HepG2 (cell line): ENCODE measurements around the gene SAMD5. TPM values are rescaled to one million over a fixed set of nuclear protein-coding genes. Genes with fewer than 3 reads are reported as not detected.

ENCODE experiments used
- ATAC-seq: fragments of 200-7000 bp; cut with Tn5 transposase; 3 replicates; pipeline ENCODE4 v1.9.1; 2020; ENCODE audit warnings: mild to moderate bottlenecking, moderate library complexity
- BruUV-seq: library from RNA; stranded (reverse); fragments of 400-500 nt; replicated peaks from 2 replicates; lab custom pipeline; 2021; lab: Mats Ljungman, UMichigan
- CTCF ChIA-PET: fragments of 300-600 bp; formaldehyde crosslinking; extraction: SDS; loops from one replicate; lab custom pipeline; 2021; ENCODE audit warnings: low total read pairs, inconsistent platforms, low intra/inter-chr PET ratio; lab: Yijun Ruan, JAX
- POLR2A ChIA-PET: fragments of 350-600 bp; sonication (Branson Sonifier 250); formaldehyde crosslinking; loops from one replicate; lab custom pipeline; 2020; ENCODE audit warnings: antibody characterized with exemption, inconsistent platforms; lab: Yijun Ruan, JAX
- DNase-seq: peaks from one replicate; pipeline ENCODE4 v3.0.0-alpha.2; 2015; ENCODE audit warnings: low spot score
- FAIRE-seq: peaks from 3 replicates; lab custom pipeline; 2011; peaks lifted over from hg19 to GRCh38; lab: Jason Lieb, UNC
- H2AFZ ChIP-seq: one replicate; pipeline ENCODE4 v1.6.1; 2011; ENCODE audit warnings: low read length, inconsistent platforms
- H3K27ac ChIP-seq: fragments of 300-600 bp; 3 replicates; pipeline ENCODE4 v1.8.0; 2011; ENCODE audit warnings: mixed run types, mild to moderate bottlenecking, mixed read lengths, low read length, inconsistent platforms; ENCODE audit not compliant: insufficient read depth; ENCODE audit errors: extremely low read length
- H3K27me3 ChIP-seq, 2 experiments: fragments of 200-600 bp in 1 of 2; 2 replicates in 1 of 2; 3 replicates in 1 of 2; pipeline versions ENCODE4 v1.6.0 to v1.8.0; 2011; ENCODE audit warnings: low read length in 2 of 2, mild to moderate bottlenecking in 2 of 2, moderate library complexity in 2 of 2, inconsistent platforms in 1 of 2; ENCODE audit not compliant: insufficient read depth in 2 of 2, control insufficient read depth in 1 of 2
- H3K36me3 ChIP-seq, 2 experiments: fragments of 200-600 bp in 1 of 2; replicated peaks in 1 of 2; 2 replicates in 1 of 2; 3 replicates in 1 of 2; pipeline versions ENCODE4 v1.5.1 to v1.8.0; 2011; ENCODE audit warnings: low read length in 2 of 2, inconsistent platforms in 1 of 2; ENCODE audit not compliant: insufficient read depth in 2 of 2, control insufficient read depth in 1 of 2
- H3K4me1 ChIP-seq: 2 replicates; pipeline ENCODE4 v1.5.1; 2012; ENCODE audit warnings: low read length, inconsistent platforms; ENCODE audit not compliant: insufficient read depth
- H3K4me2 ChIP-seq: 2 replicates; pipeline ENCODE4 v1.6.0; 2011; ENCODE audit warnings: low read depth, low read length, inconsistent platforms
- H3K4me3 ChIP-seq, 3 experiments: fragments of 200-600 bp in 1 of 3; sonication (generic), shearing (Covaris generic) in 1 of 3; replicated peaks in 1 of 3; 2 replicates each; pipeline ENCODE4 v1.5.1; 2011 to 2016; ENCODE audit warnings: low read length in 3 of 3, inconsistent platforms in 2 of 3, low read depth in 2 of 3, mild to moderate bottlenecking in 2 of 3, control low read depth in 1 of 3, mixed read lengths in 1 of 3; ENCODE audit not compliant: insufficient read depth in 1 of 3
- H3K79me2 ChIP-seq: one replicate; pipeline ENCODE4 v1.6.1; 2011; ENCODE audit warnings: low read length, inconsistent platforms; ENCODE audit not compliant: insufficient read depth
- H3K9ac ChIP-seq: 2 replicates; pipeline ENCODE4 v1.6.0; 2011; ENCODE audit warnings: mild to moderate bottlenecking, low read depth, low read length, inconsistent platforms; ENCODE audit not compliant: insufficient read depth
- H3K9me3 ChIP-seq: 2 replicates; pipeline ENCODE4 v1.5.1; 2012; ENCODE audit warnings: mild to moderate bottlenecking, low read length
- H4K20me1 ChIP-seq: 2 replicates; pipeline ENCODE4 v1.6.0; 2011; ENCODE audit warnings: inconsistent platforms, mild to moderate bottlenecking, low read length, moderate library complexity; ENCODE audit not compliant: insufficient read depth
- DNMT1 ChIP-seq: sonication (generic); formaldehyde crosslinking; IDR thresholded peaks from 2 replicates; pipeline ENCODE4 v1.5.1; 2020; ENCODE audit warnings: mild to moderate bottlenecking, missing genetic modification reagents
- KMT2A ChIP-seq: sonication (generic); formaldehyde crosslinking; IDR thresholded peaks from 2 replicates; pipeline ENCODE4 v1.4.0; 2020; ENCODE audit warnings: missing genetic modification reagents
- RELA ChIP-seq: sonication (generic); formaldehyde crosslinking; IDR thresholded peaks from 2 replicates; pipeline ENCODE4 v1.4.0; 2020; ENCODE audit warnings: missing genetic modification reagents
- TSC22D2 ChIP-seq: sonication (generic); formaldehyde crosslinking; IDR thresholded peaks from 2 replicates; pipeline ENCODE4 v1.5.1; 2020; ENCODE audit warnings: missing genetic modification reagents, mild to moderate bottlenecking, borderline replicate concordance
- WGBS: methylation state at CpG from one replicate; pipeline ENCODE4 v1.1.6; 2017; ENCODE audit warnings: low lambda C conversion rate; 5-methylcytosine and 5-hydroxymethylcytosine counted together
- in situ Hi-C: cut with HindIII; loops from 2 replicates; pipeline ENCODE4 v1.10.0; 2017; ENCODE audit warnings: low pct_unique_long_range_greater_than_20kb; ENCODE audit not compliant: extremely low pct_ligation_motif_present
- intact Hi-C: fragments of 100-400 bp; cut with micrococcal nuclease; formaldehyde crosslinking; loops from one replicate; pipeline ENCODE4 v1.10.0; 2022; ENCODE audit not compliant: unreplicated experiment
- polyA plus RNA-seq, 8 experiments: library from polyadenylated mRNA; depleted of rRNA in 3 of 8; stranded (reverse) in 7 of 8; unstranded in 1 of 8; fragments of >200 nt; fragmentation: Illumina TruSeq in 4 of 8; extraction: Trizol in 4 of 8; gene quantifications; 2 replicates each; pipeline versions ENCODE4 v1.2.1 to v1.2.3, GENCODE V29; 2011 to 2016; ENCODE audit warnings: low read depth in 4 of 8, missing spikeins in 1 of 8, mixed read lengths in 1 of 8; ENCODE audit not compliant: insufficient read depth in 1 of 8
- total RNA-seq, 5 experiments: library from RNA; depleted of rRNA; stranded (reverse); fragments of >200 nt; fragmentation: Illumina TruSeq; extraction: Trizol; gene quantifications; 2 replicates each; pipeline ENCODE4 v1.2.3, GENCODE V29; 2016; ENCODE audit warnings: low read depth in 1 of 5
- TF ChIP-seq, protein P1 (sequence below): sonication (generic); formaldehyde crosslinking; IDR thresholded peaks from 2 replicates; pipeline ENCODE4 v1.9.0; 2021; ENCODE audit warnings: missing genetic modification reagents, borderline replicate concordance

Gene SAMD5
- total and polyA plus RNA-seq, 2 of the 13 experiments (the other 11 are each of a cell fraction or from before 2014, with no cell fraction given), result 0.02 to 0.07 TPM

DNA sequence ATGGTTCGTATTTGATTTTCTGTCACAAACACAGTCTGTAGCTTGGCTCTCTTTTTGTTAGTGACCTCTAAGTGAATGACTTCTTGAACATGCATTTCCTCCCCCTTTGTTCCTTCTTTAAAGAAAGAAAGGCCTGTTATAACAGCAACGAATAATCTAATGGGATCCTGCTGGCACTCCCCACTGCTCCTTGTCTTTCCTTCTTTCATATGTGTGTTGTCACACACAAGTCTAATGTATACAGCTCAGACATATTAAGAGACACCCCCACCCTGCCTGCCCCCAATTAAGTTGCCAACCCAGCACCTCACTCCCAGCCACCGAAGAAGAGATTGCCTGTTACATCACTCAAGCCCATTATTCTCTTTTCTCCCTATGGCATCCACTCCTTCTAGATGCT lies 4.9 kb upstream of the SAMD5 start:
- Histone ChIP-seq H2AFZ (no peak overlapping the region), H3K9me3 (no peaks in the 10 kb centered on the region), H3K4me1 (peaks cover 17% of the 10 kb centered on the region), H3K27me3 (peaks cover 6 to 22% of the 10 kb centered on the region in 2 experiments), H3K36me3 (no peaks in the 10 kb centered on the region), H4K20me1 (no peaks in the 10 kb centered on the region; the same call in 1 of the 2 replicates), H3K4me3 (no peak overlapping the region), H3K79me2 (no peaks in the 10 kb centered on the region), H3K4me2 (no peak overlapping the region), H3K27ac (no peak overlapping the region), H3K9ac (no peak overlapping the region)
- ATAC-seq (no peak), DNase-seq (no peak), FAIRE-seq (no peak)
- intact Hi-C loops (no loop called here), in situ Hi-C loops (loop anchor here (10.0 kb wide), 1 partner anchor 471 kb away; no protein-coding TSS in a partner anchor)
- ChIA-PET CTCF (no interaction called here), POLR2A (no interaction called here)
- TF ChIP-seq KMT2A (CRISPR knock-in tag), result no peak
- no peak for TF ChIP-seq RELA (CRISPR knock-in tag)
- WGBS, result 3% methylated on average over 3 of the region's 3 CpGs
- no TSS peak for BruUV-seq

DNA sequence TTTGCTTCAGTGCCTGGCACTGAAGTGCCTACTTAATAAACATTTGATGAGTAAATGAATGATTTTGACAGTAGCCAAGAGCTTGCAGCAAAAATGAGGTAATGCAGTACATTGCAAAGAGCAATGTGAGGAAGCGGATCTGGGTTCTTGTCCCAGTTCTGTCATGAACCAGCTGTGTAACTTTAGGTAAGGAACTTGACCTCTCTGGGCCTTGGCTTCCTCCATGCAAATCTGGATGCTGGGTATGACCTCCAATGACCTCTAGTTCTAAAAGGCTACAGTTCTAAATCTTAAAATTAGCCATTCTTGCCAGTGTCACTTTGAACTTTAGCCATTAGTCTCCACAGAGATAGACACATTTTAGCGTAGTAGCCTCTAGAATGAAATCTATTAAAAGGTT lies 3.6 kb upstream of the SAMD5 start:
- FAIRE-seq (no peak), ATAC-seq (no peak), DNase-seq (no peak)
- H3K4me1 ChIP-seq, result peaks cover 23% of the 10 kb centered on the region
- no peaks in the 10 kb centered on the region for H3K79me2 ChIP-seq
- ChIA-PET POLR2A (no interaction called here), CTCF (no interaction called here)
- intact Hi-C loops, result loop anchor here (5.0 kb wide), 1 partner anchor 957 kb away; no protein-coding TSS in a partner anchor
- H2AFZ ChIP-seq, result no peak overlapping the region
- 18% methylated on average over 2 of the region's 2 CpGs for WGBS
- no peaks in the 10 kb centered on the region for H3K36me3 ChIP-seq
- H3K27ac ChIP-seq, result no peak overlapping the region
- in situ Hi-C loops, result loop anchor here (5.0 to 10.0 kb wide), 3 partner anchors 470 to 957 kb away; no protein-coding TSS in a partner anchor
- TF ChIP-seq DNMT1 (no peak), TSC22D2 (CRISPR knock-in tag) (no peak)
- TF ChIP-seq, protein P1, sequence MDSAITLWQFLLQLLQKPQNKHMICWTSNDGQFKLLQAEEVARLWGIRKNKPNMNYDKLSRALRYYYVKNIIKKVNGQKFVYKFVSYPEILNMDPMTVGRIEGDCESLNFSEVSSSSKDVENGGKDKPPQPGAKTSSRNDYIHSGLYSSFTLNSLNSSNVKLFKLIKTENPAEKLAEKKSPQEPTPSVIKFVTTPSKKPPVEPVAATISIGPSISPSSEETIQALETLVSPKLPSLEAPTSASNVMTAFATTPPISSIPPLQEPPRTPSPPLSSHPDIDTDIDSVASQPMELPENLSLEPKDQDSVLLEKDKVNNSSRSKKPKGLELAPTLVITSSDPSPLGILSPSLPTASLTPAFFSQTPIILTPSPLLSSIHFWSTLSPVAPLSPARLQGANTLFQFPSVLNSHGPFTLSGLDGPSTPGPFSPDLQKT, result no peak
- no peaks in the 10 kb centered on the region; the same call in 1 of the 2 replicates for H4K20me1 ChIP-seq
- no peak overlapping the region for H3K4me2 ChIP-seq
- H3K9ac ChIP-seq, result no peak overlapping the region
- H3K4me3 ChIP-seq, result no peak overlapping the region
- no TSS peak for BruUV-seq
- no peaks in the 10 kb centered on the region for H3K9me3 ChIP-seq
- peaks cover 8 to 33% of the 10 kb centered on the region in 2 experiments for H3K27me3 ChIP-seq
